GM12878 (cell line): ENCODE data around the gene WASF1. TPM values are rescaled to one million over a fixed set of nuclear protein-coding genes. Genes with fewer than 3 reads are reported as not detected.
A peak's percentile ranks its signal among the peaks of the same experiment; 100 is the strongest.

Source experiments
- BCLAF1 ChIP-seq: fragments of 450-650 bp; IDR thresholded peaks from 2 replicates; pipeline ENCODE4 v1.6.1; 2017; ENCODE audit warnings: antibody characterized with exemption, mild to moderate bottlenecking, moderate library complexity
- CBFB ChIP-seq: IDR thresholded peaks from 2 replicates; pipeline ENCODE4 v1.6.1; 2016; ENCODE audit warnings: antibody characterized with exemption, low read depth
- CEBPZ ChIP-seq: fragments of 150-350 bp; IDR thresholded peaks from 2 replicates; pipeline ENCODE4 v1.6.1; 2016; ENCODE audit warnings: low read depth, low read length
- ESRRA ChIP-seq: IDR thresholded peaks from 2 replicates; pipeline ENCODE4 v1.6.1; 2012; ENCODE audit warnings: mild to moderate bottlenecking, low read length, improper control_type of control experiment
- NBN ChIP-seq: fragments of 450-650 bp; IDR thresholded peaks from 2 replicates; pipeline ENCODE4 v1.6.1; 2016
- NFIC ChIP-seq: IDR thresholded peaks from 2 replicates; pipeline ENCODE4 v1.6.1; 2012; ENCODE audit warnings: low read depth, mild to moderate bottlenecking, inconsistent platforms, low read length, moderate library complexity
- NFXL1 ChIP-seq: fragments of 450-650 bp; IDR thresholded peaks from 2 replicates; pipeline ENCODE4 v1.6.1; 2017; ENCODE audit warnings: antibody characterized with exemption, mild to moderate bottlenecking, borderline replicate concordance
- NR2C1 ChIP-seq: fragments of 450-650 bp; IDR thresholded peaks from 2 replicates; pipeline ENCODE4 v1.6.1; 2017; ENCODE audit warnings: antibody characterized with exemption, mild to moderate bottlenecking, moderate library complexity
- PRDM15 ChIP-seq: fragments of 450-650 bp; formaldehyde crosslinking; IDR thresholded peaks from 2 replicates; pipeline ENCODE4 v1.4.0; 2020; ENCODE audit warnings: mild to moderate bottlenecking, moderate library complexity
- ZNF622 ChIP-seq: fragments of 450-650 bp; IDR thresholded peaks from 2 replicates; pipeline ENCODE4 v1.6.1; 2017; ENCODE audit warnings: mild to moderate bottlenecking, inconsistent platforms
- polyA plus RNA-seq, 11 experiments: library from polyadenylated mRNA; depleted of rRNA in 4 of 11; unstranded in 6 of 11; stranded (reverse) in 5 of 11; fragments of >200 nt; fragmentation: Nextera tagmentation in 4 of 11; fragmentation: Illumina TruSeq in 1 of 11; extraction: Ambion mirVana in 4 of 11; extraction: Trizol in 1 of 11; gene quantifications; 1 replicate in 1 of 11; 2 replicates in 10 of 11; pipeline versions ENCODE4 v1.2.1 to v1.2.3, GENCODE V29; 2011 to 2016; ENCODE audit warnings: inconsistent platforms in 2 of 11, missing spikeins in 2 of 11, low read depth in 1 of 11
- total RNA-seq, 4 experiments: library from RNA; depleted of rRNA in 3 of 4; stranded (reverse); fragments of >200 nt in 3 of 4; fragmentation: Illumina TruSeq in 1 of 4; extraction: Trizol in 1 of 4; gene quantifications; 2 replicates each; pipeline versions ENCODE4 v1.2.1 to v1.2.3, GENCODE V29; 2013 to 2021
- TF ChIP-seq, protein P1 (sequence below), 3 experiments: IDR thresholded peaks in 2 of 3; conservative IDR thresholded peaks in 1 of 3; 2 replicates each; pipeline ENCODE4 v1.5.1; 2011; ENCODE audit warnings: low read depth in 3 of 3, low read length in 3 of 3, mild to moderate bottlenecking in 3 of 3, control low read depth in 2 of 3, moderate library complexity in 2 of 3, inconsistent platforms in 1 of 3, mixed read lengths in 1 of 3; ENCODE audit not compliant: control insufficient read depth in 2 of 3, insufficient read depth in 1 of 3; ENCODE audit errors: extremely low read depth in 1 of 3
- TF ChIP-seq, protein P2 (sequence below): fragments of 450-650 bp; IDR thresholded peaks from 2 replicates; pipeline ENCODE4 v1.6.1; 2017; ENCODE audit warnings: mild to moderate bottlenecking
- TF ChIP-seq, protein P3 (sequence below): IDR thresholded peaks from 2 replicates; pipeline ENCODE4 v1.6.1; 2012; ENCODE audit warnings: low read depth, low read length, improper control_type of control experiment

The WASF1 gene
- total and polyA plus RNA-seq, 10 of the 15 experiments (the other 5 are each of a cell fraction or from before 2014, with no cell fraction given) = 1.3 to 10.2 (median 4.5) TPM

GRCh38 chr6:110102411-110102810 is 77.1 kb downstream of the WASF1 start (continued):
- TF ChIP-seq PRDM15 (CRISPR knock-in tag) = no peak
- no peak for TF ChIP-seq ESRRA
- no peak for TF ChIP-seq NFXL1
- peak; percentile 98 for TF ChIP-seq NFIC
- no peak for TF ChIP-seq CEBPZ
- no peak for TF ChIP-seq NBN
- no peak for TF ChIP-seq NR2C1
- TF ChIP-seq, protein P1, sequence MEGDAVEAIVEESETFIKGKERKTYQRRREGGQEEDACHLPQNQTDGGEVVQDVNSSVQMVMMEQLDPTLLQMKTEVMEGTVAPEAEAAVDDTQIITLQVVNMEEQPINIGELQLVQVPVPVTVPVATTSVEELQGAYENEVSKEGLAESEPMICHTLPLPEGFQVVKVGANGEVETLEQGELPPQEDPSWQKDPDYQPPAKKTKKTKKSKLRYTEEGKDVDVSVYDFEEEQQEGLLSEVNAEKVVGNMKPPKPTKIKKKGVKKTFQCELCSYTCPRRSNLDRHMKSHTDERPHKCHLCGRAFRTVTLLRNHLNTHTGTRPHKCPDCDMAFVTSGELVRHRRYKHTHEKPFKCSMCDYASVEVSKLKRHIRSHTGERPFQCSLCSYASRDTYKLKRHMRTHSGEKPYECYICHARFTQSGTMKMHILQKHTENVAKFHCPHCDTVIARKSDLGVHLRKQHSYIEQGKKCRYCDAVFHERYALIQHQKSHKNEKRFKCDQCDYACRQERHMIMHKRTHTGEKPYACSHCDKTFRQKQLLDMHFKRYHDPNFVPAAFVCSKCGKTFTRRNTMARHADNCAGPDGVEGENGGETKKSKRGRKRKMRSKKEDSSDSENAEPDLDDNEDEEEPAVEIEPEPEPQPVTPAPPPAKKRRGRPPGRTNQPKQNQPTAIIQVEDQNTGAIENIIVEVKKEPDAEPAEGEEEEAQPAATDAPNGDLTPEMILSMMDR (IDR thresholded peaks at IDR 0.05 in 2 of 3, conservative IDR thresholded peaks at IDR 0.05 in 1 of 3; ENCODE audit: control insufficient read depth in 2 of 3, extremely low read depth in 1 of 3, insufficient read depth in 1 of 3, low read depth in 3 of 3, low read length in 3 of 3) = no peak
- TF ChIP-seq, protein P2, sequence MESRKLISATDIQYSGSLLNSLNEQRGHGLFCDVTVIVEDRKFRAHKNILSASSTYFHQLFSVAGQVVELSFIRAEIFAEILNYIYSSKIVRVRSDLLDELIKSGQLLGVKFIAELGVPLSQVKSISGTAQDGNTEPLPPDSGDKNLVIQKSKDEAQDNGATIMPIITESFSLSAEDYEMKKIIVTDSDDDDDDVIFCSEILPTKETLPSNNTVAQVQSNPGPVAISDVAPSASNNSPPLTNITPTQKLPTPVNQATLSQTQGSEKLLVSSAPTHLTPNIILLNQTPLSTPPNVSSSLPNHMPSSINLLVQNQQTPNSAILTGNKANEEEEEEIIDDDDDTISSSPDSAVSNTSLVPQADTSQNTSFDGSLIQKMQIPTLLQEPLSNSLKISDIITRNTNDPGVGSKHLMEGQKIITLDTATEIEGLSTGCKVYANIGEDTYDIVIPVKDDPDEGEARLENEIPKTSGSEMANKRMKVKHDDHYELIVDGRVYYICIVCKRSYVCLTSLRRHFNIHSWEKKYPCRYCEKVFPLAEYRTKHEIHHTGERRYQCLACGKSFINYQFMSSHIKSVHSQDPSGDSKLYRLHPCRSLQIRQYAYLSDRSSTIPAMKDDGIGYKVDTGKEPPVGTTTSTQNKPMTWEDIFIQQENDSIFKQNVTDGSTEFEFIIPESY = no peak
- TF ChIP-seq, protein P3, sequence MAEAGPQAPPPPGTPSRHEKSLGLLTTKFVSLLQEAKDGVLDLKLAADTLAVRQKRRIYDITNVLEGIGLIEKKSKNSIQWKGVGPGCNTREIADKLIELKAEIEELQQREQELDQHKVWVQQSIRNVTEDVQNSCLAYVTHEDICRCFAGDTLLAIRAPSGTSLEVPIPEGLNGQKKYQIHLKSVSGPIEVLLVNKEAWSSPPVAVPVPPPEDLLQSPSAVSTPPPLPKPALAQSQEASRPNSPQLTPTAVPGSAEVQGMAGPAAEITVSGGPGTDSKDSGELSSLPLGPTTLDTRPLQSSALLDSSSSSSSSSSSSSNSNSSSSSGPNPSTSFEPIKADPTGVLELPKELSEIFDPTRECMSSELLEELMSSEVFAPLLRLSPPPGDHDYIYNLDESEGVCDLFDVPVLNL = no peak
- peak; percentile 62; the same call in 1 of the 2 replicates for TF ChIP-seq CBFB
- no peak for TF ChIP-seq BCLAF1
- no peak for TF ChIP-seq ZNF622
